CD4-positive, alpha-beta T cell treated with Interleukin-15 for 4 hours (primary cell): Measurements from ENCODE around the gene ZNRF3.
"Not testable (repeated sequence)": the region's sequence is repeated elsewhere in the genome, so short reads cannot be mapped to it uniquely, and the experiment has no call there.

Experiments
- DNase-seq: peaks from one replicate; pipeline ENCODE4 v3.0.0-alpha.2; 2020; ENCODE audit warnings: low spot score

Gene ZNRF3

GRCh38 chr22:28884747-28885350 lies 1.5 kb downstream of the ZNRF3 start:
- DNase-seq: no peak

- no peak for DNase-seq
Measured at GRCh38 chr22:28885939-28886338, 2.6 kb downstream of the ZNRF3 start.

- not testable (repeated sequence) for DNase-seq
Measured at GRCh38 chr22:28886679-28887078, 3.3 kb downstream of the ZNRF3 start.

DNA sequence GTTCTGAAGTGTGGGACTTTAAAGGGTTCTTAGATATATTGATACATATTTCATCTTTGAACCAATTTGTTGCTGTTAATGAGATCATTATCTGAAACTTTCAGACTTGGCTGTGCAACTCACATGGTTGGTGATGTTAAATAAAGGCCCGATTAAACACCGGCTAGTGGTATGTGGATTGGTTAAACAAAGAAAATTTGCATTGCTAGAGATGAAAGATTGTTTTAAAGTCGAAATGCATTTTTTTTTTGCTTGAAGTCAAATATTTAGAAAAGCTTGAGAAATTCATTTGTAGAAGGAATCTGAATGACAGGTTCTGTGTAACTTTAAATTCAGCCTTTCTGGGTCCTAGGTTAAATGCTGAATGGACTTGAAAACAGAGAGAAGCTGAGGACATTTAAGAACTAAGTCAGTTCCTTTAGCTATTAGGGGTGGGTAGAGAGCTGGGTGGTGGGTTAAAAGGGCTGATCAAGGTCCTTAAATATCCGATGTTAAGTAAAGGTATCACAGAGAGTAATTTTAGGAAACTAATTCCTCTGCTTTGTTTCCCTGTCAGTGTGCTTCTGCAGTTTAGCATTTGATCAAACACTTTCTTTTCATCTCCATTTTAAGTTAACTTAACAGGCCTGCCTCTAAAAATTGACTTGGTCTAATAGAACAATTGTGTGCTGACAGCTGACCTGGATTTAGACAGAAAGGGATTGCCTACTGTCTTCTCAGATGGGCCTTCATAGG lies 4.5 kb downstream of the ZNRF3 start:
- DNase-seq: no peak

DNA sequence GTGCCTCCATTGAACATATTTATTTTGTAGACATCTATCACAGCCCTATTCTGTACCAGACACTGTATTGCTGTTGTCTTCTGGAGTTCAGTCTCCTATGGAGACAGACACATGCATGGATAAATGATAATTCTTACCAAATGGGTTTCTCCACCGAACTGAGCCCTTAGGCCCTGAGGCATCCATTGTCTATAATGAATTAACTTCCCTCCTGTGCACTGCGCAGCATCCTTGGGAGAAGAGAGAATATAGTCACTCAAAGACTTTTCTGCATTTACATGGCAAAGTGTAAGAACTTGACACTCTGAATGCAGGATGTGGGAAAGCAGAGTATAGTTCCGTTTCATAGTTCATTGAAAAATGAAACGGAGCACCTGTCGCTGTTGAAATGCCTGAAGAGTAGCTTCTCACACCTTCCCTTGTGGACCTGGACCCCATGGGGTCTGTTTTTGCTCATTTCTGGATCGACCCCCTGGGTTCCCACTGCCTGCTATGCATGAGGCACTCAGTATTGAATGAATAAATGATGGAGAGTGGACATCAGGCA lies 6.2 kb downstream of the ZNRF3 start:
- DNase-seq: no peak

DNA sequence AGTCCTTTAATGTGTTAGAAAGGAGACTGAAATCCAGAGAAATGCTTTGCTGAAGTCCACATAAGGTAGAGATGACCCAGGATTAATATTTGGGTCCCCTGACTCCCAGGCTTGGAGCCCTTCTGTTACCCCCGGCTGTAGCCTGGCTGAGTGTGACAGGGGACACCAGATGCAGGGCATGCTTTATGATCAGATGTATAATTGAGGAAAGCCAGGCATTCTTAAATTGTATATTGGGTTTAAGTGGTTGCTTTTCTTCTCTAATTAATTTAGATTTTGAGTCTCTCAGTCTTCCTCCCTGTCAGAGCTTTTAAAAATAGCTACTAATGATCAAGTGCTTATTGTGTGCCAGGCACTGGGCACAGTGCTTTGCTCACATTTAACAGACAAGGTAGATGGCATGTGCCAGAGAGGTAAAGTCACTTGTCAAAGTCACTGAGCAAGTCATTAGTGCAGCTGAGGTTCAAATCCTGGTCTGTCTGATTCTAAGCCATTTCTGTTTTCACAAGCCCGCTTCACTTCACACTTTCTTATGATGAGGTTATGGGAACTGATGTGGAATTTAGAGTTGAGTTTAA lies 7.9 kb downstream of the ZNRF3 start:
- no peak for DNase-seq

DNA sequence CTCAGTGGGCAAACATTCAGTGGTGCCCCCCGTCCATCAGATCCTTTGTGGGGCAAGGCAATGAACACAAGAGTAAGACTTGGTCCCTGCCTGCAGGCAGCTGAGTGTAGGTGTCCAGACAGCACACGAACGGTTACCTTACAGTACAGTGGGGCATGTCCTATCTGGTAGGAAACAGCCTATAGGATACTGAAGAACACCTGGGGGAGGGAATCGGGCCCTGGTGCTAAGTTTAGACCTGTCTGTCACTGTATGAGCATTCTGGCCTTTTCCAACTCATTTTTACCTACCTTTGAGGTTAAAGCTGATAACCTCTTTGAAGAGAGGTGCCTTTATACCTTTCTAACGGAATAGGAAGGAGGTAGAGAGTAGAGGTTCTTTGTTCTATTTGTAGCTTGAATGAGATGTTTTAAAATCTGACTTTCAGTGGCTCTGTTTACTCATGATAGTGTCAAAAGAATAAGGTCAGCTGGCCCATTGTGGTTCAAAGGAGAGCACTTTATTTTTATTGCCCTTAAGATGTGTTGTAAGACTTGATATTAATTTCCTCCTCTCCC lies 8.9 kb downstream of the ZNRF3 start:
- DNase-seq: no peak

- no peak for DNase-seq
Measured at GRCh38 chr22:28893810-28894209, 10.4 kb downstream of the ZNRF3 start.

DNA sequence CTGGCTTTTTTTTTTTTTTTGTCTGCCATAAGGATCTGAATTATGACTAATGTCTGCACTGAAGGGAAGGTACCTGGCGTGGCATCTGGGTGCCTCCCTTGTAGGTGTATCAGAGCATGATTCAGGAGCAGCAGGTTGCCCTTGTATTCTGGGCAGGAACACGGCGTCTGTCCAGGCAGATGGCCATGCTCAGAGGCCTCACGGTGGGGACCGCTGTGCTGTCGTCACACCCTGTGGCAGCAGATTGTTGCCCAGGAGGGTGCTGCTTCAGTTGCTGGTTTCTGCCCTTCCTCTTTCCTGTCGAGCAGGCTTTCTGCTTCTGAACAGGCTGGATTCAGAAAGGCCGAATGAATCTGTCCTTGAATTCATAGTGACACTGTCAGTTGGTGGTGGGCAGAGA lies 11.0 kb downstream of the ZNRF3 start:
- no peak for DNase-seq

DNA sequence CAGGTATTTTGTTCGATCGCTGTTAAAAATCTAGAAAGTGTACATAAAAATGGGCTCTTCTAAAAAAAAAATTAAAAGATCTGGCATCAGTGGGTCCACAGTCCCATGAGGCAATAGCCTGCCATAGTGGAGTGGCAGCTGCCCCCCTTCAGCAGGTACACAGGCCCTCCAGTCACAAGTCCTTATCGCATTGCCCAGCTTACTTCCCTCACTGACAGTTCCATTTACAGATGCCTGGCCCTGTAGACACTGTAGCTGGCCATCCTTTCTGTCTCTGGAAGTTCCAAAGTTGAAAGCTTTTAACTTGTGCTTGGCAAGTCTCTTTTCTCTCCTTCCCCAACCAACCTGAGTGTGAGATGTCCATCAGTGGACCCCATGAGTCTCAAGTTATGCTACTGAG lies 11.4 kb downstream of the ZNRF3 start:
- no peak for DNase-seq

DNA sequence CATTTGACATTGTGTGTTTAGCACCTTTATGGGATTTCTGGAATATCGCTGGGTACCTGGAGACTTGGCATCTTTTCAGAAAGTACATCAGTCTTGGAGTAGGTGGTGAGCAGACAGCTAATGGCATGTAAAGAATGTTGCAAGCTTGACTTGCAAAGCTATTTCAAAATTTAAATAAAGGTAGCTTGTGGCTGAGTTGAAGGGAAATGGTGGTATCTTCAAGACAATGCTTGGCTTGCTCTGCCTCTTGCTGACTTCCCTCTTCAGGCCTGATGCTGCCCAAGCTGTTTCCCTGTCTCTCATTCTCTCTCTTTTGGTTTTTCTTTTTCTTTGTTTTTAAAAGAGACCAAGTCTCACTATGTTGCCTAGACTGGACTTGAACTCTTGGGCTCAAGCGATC lies 13.2 kb downstream of the ZNRF3 start:
- DNase-seq: no peak

DNA sequence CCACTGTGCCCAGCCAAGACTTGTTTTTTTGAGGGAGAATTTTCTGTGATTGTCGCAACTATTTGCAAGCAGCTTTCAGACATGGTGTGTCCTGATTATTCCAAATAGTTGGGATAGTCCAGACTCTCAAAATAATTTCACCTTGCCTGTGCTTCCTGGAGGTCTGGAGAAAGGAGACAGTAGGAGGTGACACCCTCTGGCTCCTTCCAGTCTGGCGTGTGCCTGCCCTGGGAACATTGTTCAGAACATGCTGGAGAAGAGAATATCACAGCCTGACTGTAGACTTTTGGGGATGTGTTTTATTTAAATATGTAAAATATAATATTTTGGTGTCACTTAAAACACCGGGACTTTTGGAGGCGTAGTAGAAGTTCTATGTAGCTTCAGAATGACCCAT lies 14.9 kb downstream of the ZNRF3 start:
- DNase-seq: no peak

GRCh38 chr22:28899199-28899853 lies 16.0 kb downstream of the ZNRF3 start:
- peak; percentile 30 for DNase-seq

GRCh38 chr22:28900379-28900925 lies 17.1 kb downstream of the ZNRF3 start:
- DNase-seq: no peak

- no peak for DNase-seq
Measured at GRCh38 chr22:28902490-28902889, 19.1 kb downstream of the ZNRF3 start.

DNA sequence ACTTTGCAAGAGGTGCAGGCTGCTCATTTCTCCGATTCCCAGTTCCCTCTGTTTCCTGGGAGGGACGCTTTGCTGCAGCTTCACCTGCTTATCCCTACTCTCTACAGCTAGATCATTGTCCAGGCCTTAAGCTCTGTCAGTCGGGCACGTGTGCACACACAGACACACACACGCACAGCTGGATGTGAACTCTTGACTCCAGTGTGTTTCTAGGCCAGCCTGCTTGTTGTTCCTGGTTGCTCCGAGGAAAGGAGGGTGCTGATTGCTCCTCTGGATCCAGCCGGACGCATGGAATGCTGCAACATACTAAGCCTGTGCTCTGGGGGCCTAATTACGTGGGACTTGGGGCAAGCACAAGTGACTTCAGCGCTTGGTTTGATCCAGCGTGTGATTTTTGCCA lies 19.7 kb downstream of the ZNRF3 start:
- no peak for DNase-seq

DNA sequence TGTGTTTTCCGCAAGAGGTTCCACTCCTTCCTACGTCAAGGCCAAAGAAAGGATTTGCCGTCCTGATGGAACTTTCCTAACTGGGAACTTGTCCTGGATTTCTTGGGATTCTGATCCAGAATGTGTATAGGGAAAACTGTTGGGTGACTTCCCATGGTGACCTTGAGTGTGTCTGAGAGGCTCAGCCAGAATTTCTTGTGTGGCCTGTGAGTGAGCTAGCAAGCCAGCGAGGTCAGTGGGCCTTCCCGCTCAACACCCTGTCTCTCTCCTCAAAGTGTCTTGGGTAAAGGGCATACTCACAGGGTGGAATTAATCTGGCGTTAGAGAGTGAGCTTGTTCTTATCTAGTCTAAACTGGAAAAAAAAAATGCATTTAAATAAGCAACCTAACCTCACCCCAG lies 20.4 kb downstream of the ZNRF3 start:
- DNase-seq: no peak

DNA sequence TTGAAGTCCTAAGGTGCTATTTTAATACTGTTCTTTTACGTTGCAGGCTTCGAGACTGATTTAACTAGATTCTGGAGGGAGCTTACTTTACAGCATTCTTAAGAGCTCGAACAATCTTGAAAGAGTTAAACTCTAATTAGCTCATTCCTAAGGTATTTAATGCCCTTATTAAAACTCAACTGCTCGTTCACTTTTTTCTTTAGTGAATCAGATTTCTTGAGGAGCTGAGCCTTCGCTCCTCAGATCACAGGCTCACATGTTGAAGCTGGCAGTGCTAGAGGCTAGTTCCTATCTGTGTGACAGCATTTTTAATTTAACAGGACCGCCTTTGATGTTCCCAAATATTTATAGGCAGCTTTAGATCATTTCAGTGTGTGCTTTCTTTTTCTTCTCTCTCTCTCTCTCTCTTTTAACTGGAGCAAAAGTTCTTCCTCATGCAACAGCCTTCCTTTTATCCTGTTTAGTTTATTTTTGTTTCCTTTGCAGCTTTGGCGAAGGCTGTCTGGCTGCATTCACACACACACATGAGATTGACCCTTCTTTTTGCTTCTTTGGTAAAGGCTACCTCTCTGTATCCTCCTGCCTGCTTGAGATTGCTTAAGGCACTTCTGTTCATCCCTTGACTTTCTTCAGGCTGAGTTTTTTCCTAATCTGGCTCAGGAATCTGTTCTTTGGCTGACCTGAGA lies 21.0 kb downstream of the ZNRF3 start:
- no peak for DNase-seq

GRCh38 chr22:28905256-28905832 lies 22.0 kb downstream of the ZNRF3 start:
- DNase-seq: no peak

GRCh38 chr22:28906312-28906711 lies 22.9 kb downstream of the ZNRF3 start:
- no peak for DNase-seq

GRCh38 chr22:28907311-28908008 lies 24.1 kb downstream of the ZNRF3 start:
- no peak for DNase-seq
